NOMO-1 (cell line): ENCODE results near the gene VRTN.
"Not testable (repeated sequence)": the region's sequence is repeated elsewhere in the genome, so short reads cannot be mapped to it uniquely, and the experiment has no call there.

ENCODE experiments used
- DNase-seq, 2 experiments: peaks; one replicate each; lab custom pipeline; 2025; ENCODE audit not compliant: unreplicated experiment in 2 of 2; lab: John Stamatoyannopoulos, UW

The VRTN gene

GRCh38 chr14:74348735-74349463 is 628 bp downstream of the VRTN start:
- no peak for DNase-seq

DNA sequence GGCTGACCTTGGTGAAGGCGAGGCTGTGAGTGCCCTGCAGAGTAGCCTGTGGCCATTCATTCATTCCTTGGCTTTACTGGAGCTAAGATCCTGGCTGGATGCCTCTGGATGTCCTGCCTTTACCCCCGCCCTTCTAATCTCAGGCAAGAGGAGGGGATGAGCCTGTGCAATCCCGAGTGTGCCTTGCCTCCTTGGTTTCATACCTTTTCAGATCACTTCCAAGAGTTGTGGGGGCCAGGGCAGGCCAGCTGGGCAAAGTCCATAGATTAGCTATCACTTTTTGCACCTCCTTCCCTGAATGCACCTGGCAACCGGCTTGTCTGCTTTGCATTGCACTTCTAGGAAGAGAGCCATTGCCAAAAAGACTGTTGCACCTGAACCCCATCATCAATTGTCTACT is 1.5 kb downstream of the VRTN start:
- no peak for DNase-seq

DNA sequence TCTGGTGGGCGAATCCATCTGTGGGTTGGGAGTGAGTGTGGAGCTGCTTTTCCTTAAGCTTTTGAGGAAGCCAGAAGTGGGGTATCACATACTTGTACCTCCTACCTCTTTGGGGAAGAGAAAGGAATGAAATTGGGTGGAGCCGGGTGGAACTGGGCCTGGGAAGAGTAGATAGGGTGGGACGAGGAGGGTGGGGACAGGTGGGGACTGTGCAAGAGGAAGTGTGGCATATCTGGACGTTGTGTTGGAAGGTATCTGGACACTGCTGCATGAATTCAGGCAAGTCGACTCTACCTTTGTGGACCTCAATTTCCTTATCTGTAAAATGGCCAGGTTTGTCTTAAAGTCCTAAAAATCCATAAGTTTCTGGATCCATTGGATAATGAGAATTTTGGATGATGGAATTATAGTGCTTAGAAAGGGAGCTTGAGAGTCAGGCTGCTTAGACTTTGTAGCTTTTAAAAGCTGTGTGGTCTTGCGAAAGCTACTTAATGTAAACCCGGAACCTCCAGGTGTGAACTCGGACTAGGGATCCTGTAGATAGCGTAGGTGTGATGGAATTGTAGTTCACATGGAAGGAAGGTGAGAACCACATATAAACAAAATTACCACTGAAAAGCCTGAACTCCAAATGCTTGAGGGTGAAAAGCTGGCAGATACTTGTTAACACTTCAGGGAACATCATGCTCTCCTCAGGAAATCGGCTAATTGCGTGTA is 2.1 kb downstream of the VRTN start:
- no peak for DNase-seq

GRCh38 chr14:74350928-74351323 is 2.7 kb downstream of the VRTN start:
- no peak for DNase-seq

DNA sequence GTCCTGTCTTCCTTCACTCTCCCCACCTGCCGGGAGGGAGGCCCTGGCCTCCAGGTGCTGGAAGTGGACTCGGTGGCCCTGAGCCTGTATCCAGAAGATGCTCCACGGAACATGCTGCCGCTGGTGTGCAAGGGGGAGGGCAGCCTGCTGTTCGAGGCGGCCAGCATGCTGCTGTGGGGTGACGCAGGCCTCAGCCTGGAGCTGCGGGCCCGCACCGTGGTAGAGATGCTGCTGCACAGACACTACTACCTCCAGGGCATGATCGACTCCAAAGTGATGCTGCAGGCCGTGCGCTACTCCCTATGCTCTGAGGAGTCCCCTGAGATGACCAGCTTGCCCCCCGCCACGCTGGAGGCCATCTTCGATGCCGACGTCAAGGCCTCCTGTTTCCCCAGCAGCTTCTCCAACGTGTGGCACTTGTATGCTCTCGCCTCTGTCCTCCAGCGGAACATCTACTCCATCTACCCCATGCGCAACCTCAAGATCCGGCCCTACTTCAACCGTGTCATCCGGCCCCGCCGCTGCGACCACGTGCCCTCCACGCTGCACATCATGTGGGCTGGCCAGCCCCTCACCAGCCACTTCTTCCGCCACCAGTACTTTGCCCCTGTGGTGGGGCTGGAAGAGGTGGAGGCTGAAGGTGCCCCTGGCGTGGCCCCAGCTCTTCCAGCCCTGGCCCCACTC is 8.8 kb downstream of the VRTN start:
- no peak for DNase-seq

GRCh38 chr14:74357585-74357984 is 9.3 kb downstream of the VRTN start:
- no peak for DNase-seq

DNA sequence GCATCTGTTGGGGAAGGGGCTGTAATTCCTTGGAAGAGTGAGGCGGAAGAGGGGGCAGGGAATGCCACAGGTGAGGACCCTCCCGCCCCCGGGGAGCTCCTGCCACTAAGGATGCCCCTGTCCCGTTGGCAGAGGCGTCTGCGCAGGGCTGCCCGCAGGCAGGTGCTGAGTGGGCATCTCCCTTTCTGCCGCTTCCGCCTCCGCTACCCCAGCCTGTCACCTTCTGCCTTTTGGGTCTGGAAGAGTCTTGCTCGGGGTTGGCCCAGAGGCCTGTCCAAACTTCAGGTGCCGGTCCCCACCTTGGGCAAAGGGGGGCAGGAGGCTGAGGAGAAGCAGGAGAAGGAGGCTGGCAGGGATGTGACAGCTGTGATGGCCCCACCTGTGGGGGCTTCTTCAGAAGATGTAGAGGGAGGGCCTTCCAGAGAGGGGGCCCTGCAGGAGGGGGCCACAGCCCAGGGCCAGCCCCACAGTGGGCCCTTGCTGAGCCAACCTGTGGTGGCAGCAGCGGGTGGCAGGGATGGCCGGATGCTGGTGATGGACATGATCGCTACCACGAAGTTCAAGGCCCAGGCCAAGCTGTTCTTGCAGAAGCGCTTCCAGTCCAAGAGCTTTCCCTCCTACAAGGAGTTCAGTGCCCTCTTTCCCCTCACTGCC is 10.0 kb downstream of the VRTN start:
- no peak for DNase-seq

DNA sequence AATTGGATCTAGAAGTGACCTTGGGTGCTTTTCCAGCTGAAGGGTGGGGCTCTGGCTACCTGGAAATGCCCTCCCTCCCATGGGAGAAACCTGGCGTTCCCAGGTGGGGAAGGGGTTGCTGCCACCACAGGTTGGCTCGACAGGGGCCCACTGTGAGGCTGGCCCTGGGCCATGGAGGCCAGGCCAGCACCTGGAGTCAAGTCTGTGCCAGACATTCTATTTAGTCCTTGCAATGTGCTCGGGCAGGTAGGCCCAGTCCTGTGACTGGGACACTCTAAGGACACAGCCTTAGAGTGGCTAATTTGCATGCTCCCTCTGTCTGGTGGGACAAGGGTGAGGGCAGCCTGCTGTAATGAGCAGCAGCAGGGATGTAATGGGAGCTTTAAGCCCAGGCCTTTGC is 11.9 kb downstream of the VRTN start:
- no peak for DNase-seq

- DNase-seq, result peak; percentile 64 to 77
These were observed 14.2 kb downstream of the VRTN start for GRCh38 chr14:74362361-74362915.

- DNase-seq, result no peak
These were observed 16.1 kb downstream of the VRTN start for GRCh38 chr14:74364271-74364880.

GRCh38 chr14:74368026-74368425 is 19.8 kb downstream of the VRTN start:
- DNase-seq, result no peak

DNA sequence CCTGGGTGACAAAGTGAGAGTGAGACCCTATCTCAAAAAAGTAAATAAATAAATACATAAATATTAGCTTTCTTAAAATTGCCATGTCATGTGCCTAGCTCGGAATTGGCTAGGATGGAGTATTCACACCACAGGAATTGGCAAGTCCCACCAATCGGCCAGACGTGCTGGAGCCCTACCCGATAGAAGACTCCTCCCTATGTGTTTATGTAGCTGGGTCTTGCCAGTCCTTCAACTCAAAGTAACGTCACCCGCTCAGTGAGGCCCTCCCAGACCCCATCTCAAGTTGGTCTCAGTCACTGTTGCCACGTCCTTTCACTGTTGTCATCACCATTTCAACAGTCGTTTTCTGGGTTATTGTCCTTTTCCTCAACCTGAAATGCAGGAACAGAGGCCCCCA is 20.2 kb downstream of the VRTN start:
- no peak for DNase-seq

GRCh38 chr14:74377976-74378690 is 29.9 kb downstream of the VRTN start:
- DNase-seq, result no peak

DNA sequence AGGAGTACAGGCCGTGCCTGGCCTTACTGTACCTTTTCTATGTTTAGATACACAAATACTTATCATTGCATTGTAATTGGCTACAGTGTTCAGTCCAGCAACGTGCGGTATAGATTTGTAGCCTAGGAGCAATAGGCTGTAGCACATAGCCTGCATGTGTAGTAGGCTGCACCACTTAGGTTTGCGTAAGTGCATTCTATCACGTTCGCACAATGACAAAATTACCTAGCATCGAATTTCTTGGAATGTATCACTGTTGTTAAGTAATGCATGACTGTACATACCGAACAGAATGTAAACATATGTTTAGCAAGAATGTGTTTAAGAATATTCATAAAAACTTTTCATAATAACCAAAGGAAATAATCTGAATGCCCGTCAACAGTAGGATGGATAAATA is 31.9 kb downstream of the VRTN start:
- DNase-seq, result no peak

DNA sequence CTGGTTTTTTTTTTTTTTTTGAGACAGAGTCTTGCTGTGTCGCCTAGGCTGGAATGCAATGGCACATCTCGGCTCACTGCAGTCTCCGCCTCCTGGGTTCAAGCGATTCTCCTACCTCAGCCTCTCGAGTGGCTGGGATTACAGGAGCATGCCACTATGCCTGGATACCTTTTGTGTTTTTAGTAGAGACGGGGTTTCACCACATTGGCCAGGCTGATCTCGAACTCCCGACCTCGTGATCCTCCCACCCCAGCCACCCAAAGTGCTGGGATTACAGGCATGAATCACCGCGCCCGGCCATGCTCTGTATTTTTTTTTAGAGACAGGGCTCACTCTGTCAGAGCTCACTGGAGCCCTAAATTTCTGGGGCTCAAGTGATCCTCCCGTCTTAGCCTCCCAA is 32.6 kb downstream of the VRTN start:
- no peak for DNase-seq

DNA sequence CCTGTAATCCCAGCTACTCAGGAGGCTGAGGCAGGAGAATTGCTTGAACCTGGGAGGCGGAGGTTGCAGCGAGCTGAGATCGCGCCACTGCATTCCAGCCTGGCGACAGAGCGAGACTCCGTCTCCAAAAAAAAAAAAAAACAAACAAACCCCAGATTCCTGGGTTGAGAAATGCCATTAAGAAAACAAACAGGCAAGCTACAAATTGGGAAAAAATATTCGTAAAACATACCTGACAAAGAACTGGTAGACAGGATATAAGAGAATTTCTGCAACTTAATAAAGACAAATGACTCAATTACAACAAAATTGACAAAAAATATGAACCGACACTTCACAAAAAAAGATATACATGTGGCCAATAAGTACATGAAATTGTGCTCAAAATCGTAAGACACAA is 33.3 kb downstream of the VRTN start:
- DNase-seq, result not testable (repeated sequence)

DNA sequence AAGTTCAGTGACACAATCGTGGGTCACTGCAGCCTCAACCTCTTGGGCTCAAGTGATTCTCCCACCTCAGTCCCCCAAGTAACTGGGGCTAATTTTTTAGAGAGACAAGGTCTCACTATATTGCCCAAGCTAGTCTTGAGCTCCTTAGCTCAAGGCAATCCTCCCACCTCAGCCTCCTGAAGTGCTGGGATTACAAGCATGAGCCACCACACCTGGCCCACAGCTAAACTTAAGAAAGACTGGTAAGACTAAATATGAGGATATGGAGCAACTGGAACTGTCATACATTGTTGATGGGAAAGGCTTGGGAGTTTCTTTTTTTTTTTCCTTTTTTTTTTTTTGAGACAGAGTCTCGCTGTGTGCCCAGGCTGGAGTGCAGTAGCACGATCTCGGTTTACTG is 34.0 kb downstream of the VRTN start:
- DNase-seq, result no peak

- DNase-seq, result no peak
These were observed 41.7 kb downstream of the VRTN start for GRCh38 chr14:74389980-74390379.

DNA sequence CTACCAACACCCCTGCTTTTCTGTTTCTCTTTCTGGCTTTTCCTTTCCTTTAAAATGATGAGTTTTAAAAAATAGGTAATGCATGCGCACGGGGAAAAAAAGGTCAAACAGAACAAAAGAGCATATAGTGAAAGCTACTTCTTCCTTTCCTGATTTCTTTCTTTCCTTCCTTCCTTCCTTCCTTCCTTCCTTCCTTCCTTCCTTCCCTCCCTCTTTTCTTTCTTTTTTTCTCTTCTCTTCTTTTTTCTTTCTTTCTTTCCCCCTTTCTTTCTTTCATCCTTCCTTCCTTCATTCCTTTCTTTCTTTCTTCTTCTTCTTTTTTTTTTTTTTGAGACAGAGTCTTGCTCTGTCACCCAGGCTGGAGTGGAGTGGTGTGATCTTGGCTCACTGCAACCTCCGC is 42.2 kb downstream of the VRTN start:
- not testable (repeated sequence) for DNase-seq

- no peak for DNase-seq
These were observed 43.2 kb downstream of the VRTN start for GRCh38 chr14:74391479-74391878.
